DMS79 treated with DMSO at 0.1 percent for 48 hours (cell line): Measurements from ENCODE around the gene SEZ6.

Source experiments
- DNase-seq: peaks from one replicate; lab custom pipeline; 2025; lab: John Stamatoyannopoulos, UW

SEZ6 gene

DNA sequence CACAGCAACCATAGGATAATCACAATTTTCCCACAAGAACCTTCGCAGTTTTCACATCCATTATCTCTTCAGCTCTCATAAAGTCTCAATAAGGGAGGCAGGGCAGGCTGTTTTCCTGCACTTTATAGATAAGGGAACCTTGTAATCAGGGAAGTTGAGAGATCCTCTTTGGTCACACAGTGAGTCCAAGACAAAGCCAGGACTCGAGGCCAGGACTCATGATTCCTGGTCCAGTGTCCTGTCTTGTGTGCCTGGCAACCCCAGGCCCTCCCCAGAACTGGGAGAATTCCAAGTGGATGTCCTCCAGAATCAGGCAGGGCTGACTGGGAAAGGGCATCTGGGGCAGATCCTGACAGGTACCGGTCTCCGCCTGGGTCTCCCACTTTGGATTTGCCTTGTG, 31.4 kb downstream of the SEZ6 start:
- no peak for DNase-seq

DNA sequence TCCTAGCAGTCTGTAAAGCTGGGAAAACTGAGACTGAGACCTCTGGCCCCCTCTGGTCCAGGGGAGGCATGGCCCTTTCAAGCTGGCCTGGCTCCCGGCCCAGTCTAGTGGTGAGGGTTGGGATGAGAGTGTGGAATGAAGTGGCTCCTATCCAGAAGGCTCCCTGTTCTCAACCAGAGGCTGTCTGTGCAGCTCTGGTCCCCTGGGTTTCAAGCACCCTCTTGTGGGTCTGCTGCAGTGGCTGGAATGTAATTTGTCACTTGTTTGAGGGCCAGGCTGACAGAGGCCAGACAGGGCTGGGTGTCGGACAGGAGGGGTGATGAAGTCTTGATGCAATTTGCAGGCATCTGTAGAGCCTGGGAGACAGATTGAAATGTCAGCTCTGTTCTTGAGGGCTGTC, 32.4 kb downstream of the SEZ6 start:
- DNase-seq = peak; percentile 94

- no peak for DNase-seq
Measured at GRCh38 chr17:28972437-28972836, 33.4 kb downstream of the SEZ6 start.

DNA sequence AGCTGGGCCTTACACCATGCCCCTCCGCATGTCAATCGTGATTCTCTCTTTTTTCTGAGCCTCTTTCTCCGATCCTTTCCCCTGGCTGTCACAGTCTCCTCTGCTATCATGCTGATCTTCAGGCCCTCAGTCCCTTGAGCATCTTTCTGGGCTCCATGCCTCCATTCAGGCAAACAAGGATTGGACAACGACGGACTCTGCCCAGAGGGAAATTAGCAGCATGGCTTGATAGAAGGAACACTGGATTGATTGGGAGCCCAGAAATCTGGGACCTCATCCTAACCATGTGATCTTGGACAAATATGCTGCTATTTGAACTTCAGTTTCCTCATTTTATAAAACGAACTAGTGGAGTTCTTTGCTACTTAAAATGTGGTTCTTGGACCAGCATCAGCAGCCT, 35.0 kb downstream of the SEZ6 start:
- no peak for DNase-seq

DNA sequence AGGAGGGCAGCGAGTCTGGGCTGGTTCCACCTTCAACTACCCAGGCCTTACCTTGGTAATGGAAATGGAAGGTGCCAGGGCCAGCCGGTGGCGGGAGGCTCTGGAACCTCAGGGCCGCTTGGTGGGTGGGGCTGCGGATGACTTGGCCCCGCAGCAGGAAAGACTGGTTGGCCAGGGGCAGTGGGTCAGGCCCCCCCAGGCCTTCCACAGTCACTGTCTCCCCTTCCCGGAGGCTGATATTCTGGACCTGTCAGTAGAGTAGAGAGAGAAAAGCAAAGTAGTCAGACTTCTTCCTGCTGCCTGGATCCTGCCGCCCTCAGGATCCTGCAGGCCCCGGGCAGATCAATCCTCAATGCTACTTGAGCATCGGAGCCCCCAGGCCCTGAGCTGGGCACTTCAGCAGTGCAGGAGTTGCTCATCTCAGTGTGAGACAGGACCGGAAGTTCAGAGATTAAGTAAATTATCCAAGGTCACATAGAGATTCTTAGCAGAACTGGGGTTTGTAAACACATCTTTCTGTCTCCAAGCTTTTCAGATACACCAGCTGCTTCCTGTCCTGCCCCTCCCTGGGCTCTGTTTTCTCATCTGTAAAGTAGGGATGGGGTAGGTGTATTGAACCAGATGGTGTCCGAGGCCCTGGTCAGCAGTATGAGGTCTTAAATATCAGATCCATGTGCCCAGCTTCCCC, 36.0 kb downstream of the SEZ6 start:
- DNase-seq = no peak

DNA sequence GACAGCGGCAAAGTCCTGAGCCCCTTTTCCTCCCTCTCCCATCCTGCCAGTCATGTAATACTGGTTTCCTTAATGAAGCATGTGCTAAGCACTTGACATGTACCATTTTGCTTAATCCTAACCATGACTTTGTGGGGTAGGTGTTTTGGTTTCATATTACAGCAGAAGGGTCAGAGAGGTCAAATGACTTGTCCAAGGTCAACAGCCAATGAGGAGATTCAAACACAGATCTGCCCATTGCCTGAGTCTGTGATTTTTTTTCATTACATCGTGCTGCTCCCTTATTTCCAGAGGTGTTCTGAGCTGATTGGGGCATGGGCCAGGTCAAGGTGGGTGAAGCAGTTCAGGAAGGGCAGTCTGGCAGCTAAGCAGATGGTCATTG, 36.9 kb downstream of the SEZ6 start:
- DNase-seq = no peak

- no peak for DNase-seq
Measured at GRCh38 chr17:28968231-28968913, 37.5 kb downstream of the SEZ6 start.

DNA sequence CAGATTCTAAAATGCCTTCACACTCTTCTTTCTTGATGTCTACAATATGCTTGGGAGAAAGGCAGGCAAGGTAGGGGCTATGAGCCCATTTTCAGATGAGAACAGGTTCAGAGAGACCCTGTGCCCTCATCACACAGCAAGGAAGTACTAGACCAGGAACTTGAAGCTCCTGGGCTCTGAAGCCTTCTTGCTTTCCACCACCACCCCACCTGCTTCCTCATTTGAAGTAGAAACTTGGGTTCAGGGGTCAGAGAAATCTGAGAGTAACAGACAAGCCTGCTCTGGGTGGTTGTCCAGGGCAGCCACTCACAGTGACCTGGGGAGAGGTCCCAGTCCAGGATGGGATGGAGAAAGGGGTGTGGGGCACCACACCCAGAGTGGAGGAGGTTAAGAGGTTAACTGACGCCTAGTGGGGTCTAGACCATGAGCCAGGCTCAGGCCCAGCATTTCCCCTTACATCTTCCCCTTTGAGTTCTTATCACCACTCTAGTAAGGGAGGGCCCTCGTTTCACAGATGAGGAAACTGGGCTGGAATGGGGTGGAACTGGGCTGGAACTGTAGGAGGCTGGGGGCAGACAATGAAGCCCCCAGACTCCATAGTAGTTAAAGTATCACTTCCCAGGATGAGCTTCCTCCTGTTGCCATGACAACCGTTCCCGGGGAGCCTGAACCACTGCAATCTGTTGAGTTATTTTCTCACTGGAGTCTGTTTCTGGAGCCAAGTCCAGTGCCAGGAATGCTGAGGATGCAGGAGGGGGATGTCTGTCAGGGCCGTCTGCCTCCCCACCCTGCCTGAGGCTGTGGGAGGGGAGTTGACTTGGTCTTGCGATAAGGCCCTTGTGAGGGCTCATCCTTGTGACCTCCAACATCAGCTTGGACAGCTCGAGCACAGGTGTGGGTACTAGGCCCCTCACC, 38.4 kb downstream of the SEZ6 start:
- DNase-seq = no peak

DNA sequence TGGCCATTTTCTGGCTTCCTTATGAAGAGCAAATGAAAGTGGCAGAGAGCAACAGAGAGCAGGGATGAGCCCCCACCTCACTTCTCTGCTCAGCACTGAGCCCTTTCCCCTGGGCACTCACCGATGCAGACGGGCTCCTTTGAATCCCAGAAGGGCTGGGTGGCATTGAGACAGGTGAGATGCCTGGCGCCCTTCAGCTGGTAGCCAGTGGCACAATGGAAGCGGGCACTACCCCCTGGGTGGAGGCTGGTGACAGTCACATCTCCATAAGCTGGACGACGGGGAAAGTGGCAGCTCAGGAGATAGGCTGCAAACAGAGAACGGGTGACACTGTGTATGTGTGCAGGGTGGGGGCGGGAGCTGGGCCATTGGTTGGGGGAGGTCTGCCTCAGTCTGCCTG, 42.0 kb downstream of the SEZ6 start:
- no peak for DNase-seq

GRCh38 chr17:28963055-28963611, 42.7 kb downstream of the SEZ6 start:
- DNase-seq = no peak

- no peak for DNase-seq
Measured at GRCh38 chr17:28961391-28961790, 44.4 kb downstream of the SEZ6 start.

- DNase-seq = no peak
Measured at GRCh38 chr17:28960256-28961061, 45.4 kb downstream of the SEZ6 start.

- DNase-seq = no peak
Measured at GRCh38 chr17:28959471-28959871, 46.4 kb downstream of the SEZ6 start.

GRCh38 chr17:28958820-28959455, 46.9 kb downstream of the SEZ6 start:
- no peak for DNase-seq

- no peak for DNase-seq
Measured at GRCh38 chr17:28957992-28958355, 47.9 kb downstream of the SEZ6 start.

GRCh38 chr17:28957277-28957991, 48.4 kb downstream of the SEZ6 start:
- DNase-seq = no peak

GRCh38 chr17:28956861-28957260, 49.0 kb downstream of the SEZ6 start:
- DNase-seq = no peak

- DNase-seq = no peak
Measured at GRCh38 chr17:28956112-28956511, 49.7 kb downstream of the SEZ6 start.

DNA sequence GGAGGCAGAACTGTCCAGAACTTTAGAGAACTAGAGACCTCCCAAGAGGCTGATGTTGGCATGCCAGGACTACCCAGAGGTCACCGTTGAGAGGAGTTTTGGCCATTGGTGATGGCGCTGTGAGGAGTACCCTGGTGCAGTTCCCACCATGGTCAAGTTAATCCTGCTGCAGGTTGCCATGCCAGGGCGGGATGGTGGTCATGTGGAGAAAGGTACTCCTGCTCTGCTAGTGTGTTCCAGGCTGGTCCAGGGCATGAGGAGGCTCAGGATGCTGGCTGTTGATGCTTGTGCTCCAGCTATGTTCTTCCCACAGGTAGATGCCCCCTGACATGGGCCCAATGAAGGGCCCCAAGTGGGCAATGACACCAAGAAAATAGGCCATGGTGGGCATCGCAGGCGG, 50.4 kb downstream of the SEZ6 start:
- DNase-seq = no peak

- no peak for DNase-seq
Measured at GRCh38 chr17:28954886-28955285, 50.9 kb downstream of the SEZ6 start.
